ENCODE data around the gene PROB1. TPM values are rescaled to one million over a fixed set of nuclear protein-coding genes. Genes with fewer than 3 reads are reported as not detected.

PROB1 gene
- polyA plus RNA-seq, 1 experiment: 0.40 TPM

DNA sequence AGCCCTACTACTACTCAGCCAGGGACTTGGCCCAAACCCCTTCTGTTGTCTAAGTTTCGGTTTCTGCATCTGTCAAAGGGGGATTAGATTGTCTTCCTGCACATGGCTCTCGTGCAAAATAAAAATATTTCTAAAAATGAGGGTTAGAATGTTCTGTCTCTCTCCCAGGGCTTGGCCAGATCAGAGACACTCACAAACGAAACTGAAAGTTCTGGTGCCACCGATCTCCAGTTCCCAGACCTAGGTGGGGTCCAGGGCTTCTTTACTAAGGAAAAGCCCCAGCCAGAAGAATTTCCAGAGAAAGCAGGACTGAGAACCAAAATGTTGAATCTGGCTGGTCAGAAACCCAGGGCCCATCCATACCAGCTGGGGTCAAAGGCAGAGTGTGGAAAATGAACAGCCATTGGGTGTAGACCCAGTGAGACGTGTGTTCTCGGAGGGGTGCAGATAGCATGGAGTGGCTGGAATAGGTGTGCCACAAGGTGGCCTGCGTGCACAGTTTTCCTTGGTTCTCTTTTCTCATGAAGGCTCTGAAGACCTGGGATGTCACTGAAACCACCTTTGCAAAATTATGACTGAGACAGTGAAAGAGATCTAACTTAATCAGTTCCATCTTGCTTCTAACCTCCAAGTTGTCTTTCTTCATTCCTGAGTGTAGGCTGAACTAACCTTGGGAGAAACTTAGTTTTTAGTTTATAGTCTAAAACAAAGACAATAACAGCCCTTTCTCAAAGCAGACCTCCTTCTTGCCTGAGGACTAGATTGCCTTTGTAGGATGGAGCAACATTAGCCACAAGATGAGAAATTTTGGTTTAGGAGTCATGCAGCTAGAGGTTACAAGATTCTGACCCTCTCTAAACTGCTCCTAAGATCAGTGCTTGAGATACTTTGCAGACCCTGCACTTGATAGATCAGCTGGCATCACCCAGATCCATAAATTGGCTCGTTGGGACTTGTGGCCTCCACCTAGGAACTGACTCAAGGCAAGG lies 9.5 kb downstream of the PROB1 start:
- ChIA-PET CTCF (no interaction called here), POLR2A (no interaction called here)
- H3K36me3 ChIP-seq (ENCODE audit: control insufficient read depth, insufficient read depth, low read length): no peaks in the 10 kb centered on the region
- H3K27me3 ChIP-seq (ENCODE audit: control insufficient read depth, insufficient read depth, low read length): no peaks in the 10 kb centered on the region
- TF ChIP-seq, protein P1, sequence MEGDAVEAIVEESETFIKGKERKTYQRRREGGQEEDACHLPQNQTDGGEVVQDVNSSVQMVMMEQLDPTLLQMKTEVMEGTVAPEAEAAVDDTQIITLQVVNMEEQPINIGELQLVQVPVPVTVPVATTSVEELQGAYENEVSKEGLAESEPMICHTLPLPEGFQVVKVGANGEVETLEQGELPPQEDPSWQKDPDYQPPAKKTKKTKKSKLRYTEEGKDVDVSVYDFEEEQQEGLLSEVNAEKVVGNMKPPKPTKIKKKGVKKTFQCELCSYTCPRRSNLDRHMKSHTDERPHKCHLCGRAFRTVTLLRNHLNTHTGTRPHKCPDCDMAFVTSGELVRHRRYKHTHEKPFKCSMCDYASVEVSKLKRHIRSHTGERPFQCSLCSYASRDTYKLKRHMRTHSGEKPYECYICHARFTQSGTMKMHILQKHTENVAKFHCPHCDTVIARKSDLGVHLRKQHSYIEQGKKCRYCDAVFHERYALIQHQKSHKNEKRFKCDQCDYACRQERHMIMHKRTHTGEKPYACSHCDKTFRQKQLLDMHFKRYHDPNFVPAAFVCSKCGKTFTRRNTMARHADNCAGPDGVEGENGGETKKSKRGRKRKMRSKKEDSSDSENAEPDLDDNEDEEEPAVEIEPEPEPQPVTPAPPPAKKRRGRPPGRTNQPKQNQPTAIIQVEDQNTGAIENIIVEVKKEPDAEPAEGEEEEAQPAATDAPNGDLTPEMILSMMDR (IDR thresholded peaks at IDR 0.05; ENCODE audit: insufficient read depth, low read depth, low read length): no peak
- no peak for DNase-seq (ENCODE audit: low read depth)
- no peak overlapping the region for H3K4me3 ChIP-seq (ENCODE audit: low read depth, low read length)

DNA sequence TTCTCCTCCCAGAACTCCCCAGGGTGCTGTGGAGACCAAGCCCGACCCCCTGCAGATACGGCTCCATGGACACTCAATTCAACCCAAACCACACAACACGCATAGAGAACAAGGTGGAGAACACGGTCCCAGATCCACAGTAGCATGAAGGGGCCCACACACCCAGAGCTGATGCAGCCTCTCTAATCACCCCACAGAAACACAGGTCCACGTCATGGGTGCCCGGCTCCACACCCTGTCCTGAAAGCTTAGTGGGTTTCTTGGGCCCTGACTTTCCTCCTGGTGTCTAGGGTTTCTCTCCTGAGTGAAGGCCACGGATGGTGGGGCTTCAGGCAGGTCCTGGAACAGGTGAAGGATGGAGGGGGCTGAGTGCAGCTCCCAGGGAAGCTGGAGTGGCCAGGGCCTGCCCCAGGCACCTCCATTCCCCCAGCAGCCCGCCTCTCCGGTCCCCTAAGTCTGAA lies 10.3 kb downstream of the PROB1 start:
- no peak for DNase-seq (ENCODE audit: low read depth)

DNA sequence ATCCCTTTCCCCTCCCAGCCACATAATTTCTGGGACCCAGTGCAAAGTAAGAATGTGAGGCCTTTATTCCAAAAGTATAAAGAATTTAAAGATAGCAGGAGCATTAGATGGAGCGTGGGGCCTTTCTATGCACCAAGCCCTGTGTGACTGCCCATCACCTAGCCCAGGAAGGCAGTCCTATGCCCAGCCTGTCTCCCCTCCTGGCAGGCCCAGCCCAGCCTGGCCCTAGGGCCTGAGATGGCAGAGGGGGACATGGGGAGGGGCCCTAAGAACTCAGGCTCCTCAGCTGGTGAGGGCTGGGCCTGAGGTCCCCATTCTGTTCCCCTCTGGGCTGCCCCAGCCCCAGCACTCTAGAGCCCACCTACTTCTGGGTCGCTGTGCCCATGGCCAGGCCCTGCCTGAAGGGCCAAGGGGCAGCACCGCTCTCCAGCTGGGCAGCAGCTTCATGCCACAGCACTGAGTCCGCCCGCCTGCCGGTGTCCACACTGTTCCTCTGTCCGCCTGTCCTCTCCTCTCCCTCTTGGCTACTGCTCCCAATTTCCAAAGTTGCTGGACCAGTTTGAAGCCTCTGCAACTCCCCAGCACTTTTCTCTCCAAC lies 10.8 kb downstream of the PROB1 start:
- ChIA-PET CTCF (no interaction called here), POLR2A (no interaction called here)
- Histone ChIP-seq H3K27me3 (ENCODE audit: control insufficient read depth, insufficient read depth, low read length) (no peaks in the 10 kb centered on the region), H3K36me3 (ENCODE audit: control insufficient read depth, insufficient read depth, low read length) (no peaks in the 10 kb centered on the region), H3K4me3 (ENCODE audit: low read depth, low read length) (no peak overlapping the region)
- TF ChIP-seq, protein P1 (IDR thresholded peaks at IDR 0.05; ENCODE audit: insufficient read depth, low read depth, low read length): no peak
- no peak for DNase-seq (ENCODE audit: low read depth)

More for the DNA sequence above, 10.3 kb downstream of the PROB1 start:
- Histone ChIP-seq H3K4me3 (ENCODE audit: low read depth, low read length) (no peak overlapping the region), H3K27me3 (ENCODE audit: control insufficient read depth, insufficient read depth, low read length) (no peaks in the 10 kb centered on the region), H3K36me3 (ENCODE audit: control insufficient read depth, insufficient read depth, low read length) (no peaks in the 10 kb centered on the region)
- POLR2A ChIA-PET: no interaction called here
- CTCF ChIA-PET: no interaction called here
- TF ChIP-seq, protein P1 (IDR thresholded peaks at IDR 0.05; ENCODE audit: insufficient read depth, low read depth, low read length): no peak

DNA sequence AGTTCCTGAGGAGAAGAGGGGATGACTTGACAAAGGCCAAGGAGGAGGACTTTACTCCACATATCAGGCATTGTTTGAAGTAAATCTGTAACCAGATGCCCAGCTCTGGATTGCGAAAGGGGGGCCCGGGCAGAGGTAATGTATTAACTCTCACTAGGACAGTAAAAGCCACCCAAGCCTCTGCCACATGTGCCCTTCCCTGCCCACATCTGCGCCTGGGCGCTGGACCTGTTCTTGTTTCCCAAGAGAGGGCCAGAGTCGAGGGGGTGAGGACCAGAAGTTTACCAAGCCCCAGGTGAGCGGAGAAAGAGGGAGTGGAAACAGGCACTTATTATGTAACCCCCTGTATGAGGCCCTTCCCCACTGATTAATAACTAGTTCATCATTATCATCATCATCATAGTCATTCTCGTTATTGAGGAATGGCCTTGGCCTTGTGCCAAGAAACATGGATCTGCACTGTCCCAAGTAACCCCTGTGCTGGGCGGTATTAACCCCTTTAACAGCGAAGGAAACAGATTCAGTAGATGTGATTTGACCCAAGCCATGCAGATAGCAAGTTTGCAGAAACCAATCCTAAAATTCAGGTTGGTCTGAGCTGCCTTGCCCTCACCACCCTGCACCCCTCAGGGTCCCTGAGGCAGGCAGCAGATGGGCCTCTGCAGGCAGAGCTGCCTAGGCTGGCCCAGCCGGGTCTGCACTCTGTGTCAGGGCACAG lies 11.5 kb downstream of the PROB1 start, which contains the start of gene SLC23A1:
Gene SLC23A1 (minus strand): TSS at position 23 of the 718 bp plus-strand sequence. CDS start 44 bp downstream, outside the sequence.
- CTCF ChIA-PET: interaction anchor here (0.6 kb wide), 1 partner anchor 934 kb away, joined by 3 read pairs; no protein-coding TSS in a partner anchor
- POLR2A ChIA-PET: no interaction called here
- DNase-seq (ENCODE audit: low read depth): no peak

More for the DNA sequence above, 11.5 kb downstream of the PROB1 start, which contains the start of gene SLC23A1:
- Histone ChIP-seq H3K27me3 (ENCODE audit: control insufficient read depth, insufficient read depth, low read length) (no peaks in the 10 kb centered on the region), H3K36me3 (ENCODE audit: control insufficient read depth, insufficient read depth, low read length) (no peaks in the 10 kb centered on the region), H3K4me3 (ENCODE audit: low read depth, low read length) (no peak within 1 kb of the TSS)
- TF ChIP-seq, protein P1 (IDR thresholded peaks at IDR 0.05; ENCODE audit: insufficient read depth, low read depth, low read length): no peak
